Loucy (cell line): Measurements from ENCODE around the gene DGKI.

Experiments used
- H2AFZ ChIP-seq: fragments of 200-600 bp; sonication (generic); 2 replicates; pipeline ENCODE4 v1.6.0; 2016; ENCODE audit warnings: antibody characterized with exemption, mild to moderate bottlenecking, low read length, moderate library complexity
- H3F3A ChIP-seq: fragments of 200-600 bp; 2 replicates; pipeline ENCODE4 v1.6.0; 2016; ENCODE audit warnings: antibody characterized with exemption, low read depth, mild to moderate bottlenecking
- H3K27me3 ChIP-seq: fragments of 200-600 bp; sonication (generic); 2 replicates; pipeline ENCODE4 v1.6.1; 2014; ENCODE audit warnings: low read length, mild to moderate bottlenecking; ENCODE audit not compliant: insufficient read depth, poor library complexity, severe bottlenecking
- H3K36me3 ChIP-seq: fragments of 200-600 bp; sonication (generic); 2 replicates; pipeline ENCODE4 v1.6.1; 2016; ENCODE audit warnings: low read length; ENCODE audit not compliant: insufficient read depth
- H3K4me1 ChIP-seq: fragments of 200-600 bp; sonication (generic); 2 replicates; pipeline ENCODE4 v1.5.1; 2014; ENCODE audit warnings: low read length, mild to moderate bottlenecking; ENCODE audit not compliant: insufficient read depth, poor library complexity, severe bottlenecking
- H3K4me2 ChIP-seq: fragments of 200-600 bp; sonication (generic); 2 replicates; pipeline ENCODE4 v1.6.0; 2014; ENCODE audit warnings: antibody characterized with exemption, low read length, low read depth, mild to moderate bottlenecking; ENCODE audit not compliant: poor library complexity, severe bottlenecking
- H3K4me3 ChIP-seq: fragments of 200-600 bp; sonication (generic); 2 replicates; pipeline ENCODE4 v1.5.1; 2014; ENCODE audit warnings: low read length, mild to moderate bottlenecking, mixed read lengths; ENCODE audit not compliant: poor library complexity, severe bottlenecking
- H3K79me2 ChIP-seq: fragments of 200-600 bp; sonication (generic); 2 replicates; pipeline ENCODE4 v1.6.1; 2014; ENCODE audit warnings: low read length; ENCODE audit not compliant: insufficient read depth
- H3K9ac ChIP-seq: fragments of 200-600 bp; sonication (generic); 2 replicates; pipeline ENCODE4 v1.6.0; 2014; ENCODE audit warnings: mild to moderate bottlenecking, low read depth, low read length, moderate library complexity; ENCODE audit not compliant: poor library complexity, severe bottlenecking
- H3K9me2 ChIP-seq: fragments of 200-600 bp; sonication (generic); replicated peaks from 2 replicates; pipeline ENCODE4 v1.6.1; 2016; ENCODE audit warnings: low read depth, low read length, mixed read lengths
- H3K9me3 ChIP-seq: fragments of 200-600 bp; sonication (generic); 2 replicates; pipeline ENCODE4 v1.6.1; 2014; ENCODE audit warnings: mild to moderate bottlenecking, antibody characterized with exemption, low read length, low read depth; ENCODE audit not compliant: insufficient read depth
- H4K20me1 ChIP-seq: fragments of 200-600 bp; sonication (generic); 2 replicates; pipeline ENCODE4 v1.6.0; 2014; ENCODE audit warnings: antibody characterized with exemption, low read length, mild to moderate bottlenecking; ENCODE audit not compliant: insufficient read depth, poor library complexity, severe bottlenecking
- CTCF ChIP-seq: fragments of 200-600 bp; sonication (generic); conservative IDR thresholded peaks from 2 replicates; pipeline ENCODE4 v1.5.1; 2014; ENCODE audit warnings: mild to moderate bottlenecking, antibody characterized with exemption, low read length
- EZH2phosphoT487 ChIP-seq: fragments of 200-600 bp; IDR thresholded peaks from 2 replicates; pipeline ENCODE4 v1.6.1; 2018; ENCODE audit warnings: antibody characterized with exemption, mild to moderate bottlenecking, moderate library complexity, borderline replicate concordance

Gene DGKI

DNA sequence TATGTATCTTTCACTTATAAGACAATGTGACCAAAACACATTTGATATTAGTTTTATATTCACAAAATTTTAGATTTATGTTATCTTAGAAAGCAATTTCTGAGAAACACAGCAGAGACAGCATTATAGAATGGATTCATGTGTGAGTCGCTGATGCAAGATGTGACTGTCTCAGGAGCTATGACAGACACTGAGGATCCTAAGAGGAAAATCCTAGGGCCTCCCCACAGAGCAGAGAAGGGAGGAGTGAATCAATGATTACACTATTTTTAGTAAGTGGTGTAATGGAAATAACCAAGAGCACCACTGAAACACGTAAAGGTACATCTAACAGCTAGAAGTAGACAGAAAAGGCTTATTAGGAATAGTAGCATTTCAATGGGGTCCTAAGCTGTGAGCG lies 299.3 kb downstream of the DGKI start:
- no peak for TF ChIP-seq EZH2phosphoT487
- no peak for TF ChIP-seq CTCF
- Histone ChIP-seq H3K27me3 (no peaks in the 10 kb centered on the region), H3K9me3 (no peaks in the 10 kb centered on the region), H3K9ac (no peak overlapping the region), H3F3A (no peaks in the 10 kb centered on the region), H2AFZ (no peak overlapping the region), H3K4me3 (no peak overlapping the region), H3K79me2 (no peaks in the 10 kb centered on the region), H3K36me3 (no peaks in the 10 kb centered on the region), H3K4me1 (no peaks in the 10 kb centered on the region), H3K4me2 (no peak overlapping the region), H3K9me2 (no peaks in the 10 kb centered on the region), H4K20me1 (no peaks in the 10 kb centered on the region)

DNA sequence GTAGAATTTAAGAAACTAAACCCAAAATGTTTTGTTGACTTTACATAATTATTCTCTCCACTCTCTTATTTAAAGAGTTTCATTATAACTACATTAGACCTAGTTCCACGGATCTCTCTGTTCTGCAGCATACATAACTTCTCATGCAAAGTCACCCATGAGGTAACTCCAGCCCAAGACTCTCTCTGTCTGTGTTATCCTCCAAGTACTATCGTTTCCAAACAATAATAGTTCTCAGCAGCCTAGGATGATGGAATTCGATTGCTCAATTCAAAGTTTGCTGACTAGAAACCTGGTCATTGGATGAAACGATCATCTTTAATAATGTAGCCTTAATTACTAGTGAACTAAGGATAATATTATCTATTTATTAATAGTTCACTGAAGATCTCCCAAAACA lies 300.1 kb downstream of the DGKI start:
- Histone ChIP-seq H3K4me2 (no peak overlapping the region), H3F3A (no peaks in the 10 kb centered on the region; the same call in 1 of the 2 replicates)

GRCh38 chr7:137546009-137546408 lies 300.8 kb downstream of the DGKI start:
- H3K27me3 ChIP-seq = no peaks in the 10 kb centered on the region
- H3K4me1 ChIP-seq = no peaks in the 10 kb centered on the region
- no peak overlapping the region for H3K9ac ChIP-seq
- no peak overlapping the region for H3K4me3 ChIP-seq
- H3K9me2 ChIP-seq = no peaks in the 10 kb centered on the region
- no peaks in the 10 kb centered on the region; the same call in 1 of the 2 replicates for H3F3A ChIP-seq
- H3K79me2 ChIP-seq = no peaks in the 10 kb centered on the region
- H3K9me3 ChIP-seq = no peaks in the 10 kb centered on the region
- H2AFZ ChIP-seq = no peak overlapping the region
- TF ChIP-seq EZH2phosphoT487 = no peak
- TF ChIP-seq CTCF = no peak
- H3K36me3 ChIP-seq = no peaks in the 10 kb centered on the region
- no peak overlapping the region for H3K4me2 ChIP-seq
- H4K20me1 ChIP-seq = no peaks in the 10 kb centered on the region

More for the DNA sequence above, 300.1 kb downstream of the DGKI start:
- Histone ChIP-seq H3K9ac (no peak overlapping the region), H3K36me3 (no peaks in the 10 kb centered on the region), H3K79me2 (no peaks in the 10 kb centered on the region), H3K9me3 (no peaks in the 10 kb centered on the region), H3K27me3 (no peaks in the 10 kb centered on the region), H3K4me1 (no peaks in the 10 kb centered on the region), H4K20me1 (no peaks in the 10 kb centered on the region), H3K9me2 (no peaks in the 10 kb centered on the region), H2AFZ (no peak overlapping the region), H3K4me3 (no peak overlapping the region)
- TF ChIP-seq EZH2phosphoT487 = no peak
- no peak for TF ChIP-seq CTCF
